Activated naive CD8-positive, alpha-beta T cell treated with anti-CD3 and anti-CD28 coated beads for 36 hours (primary cell): ENCODE results near the gene OR5A2. TPM values are rescaled to one million over a fixed set of nuclear protein-coding genes. Genes with fewer than 3 reads are reported as not detected.
"Not testable (repeated sequence)": the region's sequence is repeated elsewhere in the genome, so short reads cannot be mapped to it uniquely, and the experiment has no call there.

Experiments used
- DNase-seq: peaks from one replicate; pipeline ENCODE4 v3.0.0; 2021
- H3K27ac Mint-ChIP-seq: one replicate; pipeline ENCODE4 v1.8.0; 2022; ENCODE audit warnings: mild to moderate bottlenecking, moderate library complexity, mixed read lengths
- H3K27me3 Mint-ChIP-seq: one replicate; pipeline ENCODE4 v1.8.0; 2022; ENCODE audit warnings: mild to moderate bottlenecking, mixed read lengths
- H3K36me3 Mint-ChIP-seq: one replicate; pipeline ENCODE4 v1.8.0; 2021; ENCODE audit warnings: mild to moderate bottlenecking, mixed read lengths
- H3K4me1 Mint-ChIP-seq: one replicate; pipeline ENCODE4 v1.8.0; 2021; ENCODE audit warnings: mixed read lengths
- H3K4me3 Mint-ChIP-seq: one replicate; pipeline ENCODE4 v1.8.0; 2022; ENCODE audit warnings: mild to moderate bottlenecking, moderate library complexity, mixed read lengths
- H3K9me3 Mint-ChIP-seq: one replicate; pipeline ENCODE4 v1.8.0; 2022; ENCODE audit warnings: mixed read lengths
- total RNA-seq, 2 experiments: library from RNA; stranded (reverse); gene quantifications; one replicate each; pipeline ENCODE4 v1.2.3, GENCODE V29; 2021

The OR5A2 gene
- total RNA-seq, 2 experiments from 2014 or later = not detected

DNA sequence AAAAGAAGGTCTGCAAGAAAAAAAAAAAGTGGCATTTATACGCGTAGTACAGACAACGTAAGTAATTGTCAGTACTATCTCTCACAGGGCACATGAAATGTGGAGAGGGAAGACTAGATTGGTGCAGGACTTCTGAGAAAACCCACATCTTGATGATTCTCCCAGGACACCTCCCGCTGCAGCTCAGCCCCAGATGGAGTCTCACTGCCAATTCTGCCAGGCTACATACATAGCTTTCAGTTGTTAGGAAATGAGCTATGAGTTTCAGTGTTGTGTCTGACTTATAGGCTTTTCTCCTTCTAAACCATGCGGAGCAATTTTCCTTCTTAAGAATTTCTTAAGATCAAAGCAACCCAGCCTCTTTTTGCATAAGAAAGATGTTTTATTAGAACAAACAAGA lies 9.6 kb downstream of the OR5A2 start:
- Mint-ChIP-seq H3K9me3 (peaks cover 1% of the 10 kb centered on the region), H3K4me3 (no peak overlapping the region), H3K36me3 (no peaks in the 10 kb centered on the region), H3K27ac (no peak overlapping the region), H3K27me3 (peaks cover 17% of the 10 kb centered on the region), H3K4me1 (peaks cover 18% of the 10 kb centered on the region)
- no peak for DNase-seq

DNA sequence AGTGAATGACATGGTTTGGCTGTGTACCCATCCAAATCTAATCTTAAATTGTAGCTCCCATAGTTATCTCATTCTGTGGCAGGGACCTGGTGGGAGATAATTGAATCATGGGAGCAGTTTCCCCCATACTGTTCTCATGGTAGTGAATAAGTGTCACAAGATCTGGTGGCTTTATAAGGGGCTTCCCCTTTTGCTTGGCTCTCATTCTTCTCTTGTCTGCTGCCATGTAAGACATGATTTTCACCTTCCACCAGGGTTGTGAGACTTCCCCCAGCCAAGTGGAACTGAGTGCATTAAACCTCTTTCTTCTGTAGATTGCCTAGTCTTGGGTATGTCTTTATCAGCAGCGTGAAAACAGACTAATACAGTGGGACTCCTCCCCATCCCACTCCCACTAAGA lies 11.1 kb downstream of the OR5A2 start:
- Mint-ChIP-seq H3K27ac (no peak overlapping the region), H3K36me3 (no peaks in the 10 kb centered on the region), H3K27me3 (peaks cover 17% of the 10 kb centered on the region), H3K9me3 (peaks cover 10% of the 10 kb centered on the region), H3K4me1 (peaks cover 18% of the 10 kb centered on the region), H3K4me3 (no peak overlapping the region)
- no peak for DNase-seq

DNA sequence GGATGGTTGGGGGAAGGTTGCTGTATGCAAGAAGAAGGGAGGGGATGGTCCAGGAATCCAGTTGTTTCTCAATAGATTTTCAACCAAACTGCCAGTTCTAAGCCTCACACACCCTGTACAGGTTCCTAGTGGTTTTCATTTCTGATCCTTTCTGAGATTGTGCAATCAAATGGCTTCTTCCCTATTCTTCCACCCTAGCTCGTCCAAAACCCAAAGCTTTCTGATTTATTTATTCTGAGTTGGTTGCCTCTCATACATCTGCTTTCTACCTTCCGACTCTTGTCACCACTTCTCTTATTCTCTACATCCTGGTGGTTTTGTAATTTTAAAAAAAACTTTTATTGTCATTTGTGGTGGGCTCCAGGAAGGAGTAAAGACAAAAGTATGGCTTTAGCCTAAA lies 12.6 kb downstream of the OR5A2 start:
- Mint-ChIP-seq H3K27me3 (peaks cover 17% of the 10 kb centered on the region), H3K9me3 (peaks cover 19% of the 10 kb centered on the region), H3K27ac (no peak overlapping the region), H3K4me1 (peaks cover 18% of the 10 kb centered on the region), H3K36me3 (no peaks in the 10 kb centered on the region), H3K4me3 (no peak overlapping the region)
- no peak for DNase-seq

DNA sequence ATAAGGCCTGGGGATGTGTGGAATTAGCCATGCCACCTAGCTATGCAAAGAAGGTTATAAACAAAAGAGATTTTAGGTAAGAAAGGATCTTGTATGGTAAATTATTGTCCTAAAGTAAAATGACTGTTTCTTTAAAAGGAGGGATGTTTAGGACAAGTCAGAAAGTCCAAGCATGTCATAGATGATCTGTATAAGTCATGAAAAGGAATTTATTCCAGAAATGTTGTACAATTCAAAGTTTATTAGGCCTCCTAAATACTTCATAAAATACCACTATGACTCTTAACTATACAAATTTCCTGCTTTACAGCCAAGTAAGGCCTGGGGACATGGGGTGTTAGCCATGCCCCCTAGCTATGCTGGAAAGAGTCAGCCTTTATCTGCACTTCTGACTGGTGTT lies 22.7 kb downstream of the OR5A2 start:
- Mint-ChIP-seq H3K36me3 (no peaks in the 10 kb centered on the region), H3K9me3 (peaks cover 12% of the 10 kb centered on the region)
- no peak for DNase-seq

DNA sequence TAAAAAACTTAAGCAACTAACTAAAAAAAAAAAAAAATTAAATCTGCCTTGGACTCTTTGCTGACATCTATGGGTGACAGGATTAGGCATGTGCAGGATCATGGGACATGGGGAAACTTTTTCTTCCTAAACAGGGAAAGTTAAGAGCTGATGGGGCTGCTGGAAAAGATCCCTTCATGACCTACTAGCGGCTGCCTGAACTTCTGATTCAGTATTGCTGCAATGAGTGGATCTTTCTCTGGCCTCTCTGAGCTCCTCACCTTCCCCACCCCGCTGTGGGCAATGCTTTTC lies 25.0 kb downstream of the OR5A2 start:
- H3K36me3 Mint-ChIP-seq = no peaks in the 10 kb centered on the region
- no peak for DNase-seq
- no peak overlapping the region for H3K4me3 Mint-ChIP-seq
- no peaks in the 10 kb centered on the region for H3K4me1 Mint-ChIP-seq
- H3K27ac Mint-ChIP-seq = no peak overlapping the region
- no peaks in the 10 kb centered on the region for H3K27me3 Mint-ChIP-seq
- H3K9me3 Mint-ChIP-seq = peaks cover 12% of the 10 kb centered on the region

More for the DNA sequence above, 22.7 kb downstream of the OR5A2 start:
- Mint-ChIP-seq H3K27ac (no peak overlapping the region), H3K4me3 (no peak overlapping the region), H3K27me3 (no peaks in the 10 kb centered on the region), H3K4me1 (no peaks in the 10 kb centered on the region)

DNA sequence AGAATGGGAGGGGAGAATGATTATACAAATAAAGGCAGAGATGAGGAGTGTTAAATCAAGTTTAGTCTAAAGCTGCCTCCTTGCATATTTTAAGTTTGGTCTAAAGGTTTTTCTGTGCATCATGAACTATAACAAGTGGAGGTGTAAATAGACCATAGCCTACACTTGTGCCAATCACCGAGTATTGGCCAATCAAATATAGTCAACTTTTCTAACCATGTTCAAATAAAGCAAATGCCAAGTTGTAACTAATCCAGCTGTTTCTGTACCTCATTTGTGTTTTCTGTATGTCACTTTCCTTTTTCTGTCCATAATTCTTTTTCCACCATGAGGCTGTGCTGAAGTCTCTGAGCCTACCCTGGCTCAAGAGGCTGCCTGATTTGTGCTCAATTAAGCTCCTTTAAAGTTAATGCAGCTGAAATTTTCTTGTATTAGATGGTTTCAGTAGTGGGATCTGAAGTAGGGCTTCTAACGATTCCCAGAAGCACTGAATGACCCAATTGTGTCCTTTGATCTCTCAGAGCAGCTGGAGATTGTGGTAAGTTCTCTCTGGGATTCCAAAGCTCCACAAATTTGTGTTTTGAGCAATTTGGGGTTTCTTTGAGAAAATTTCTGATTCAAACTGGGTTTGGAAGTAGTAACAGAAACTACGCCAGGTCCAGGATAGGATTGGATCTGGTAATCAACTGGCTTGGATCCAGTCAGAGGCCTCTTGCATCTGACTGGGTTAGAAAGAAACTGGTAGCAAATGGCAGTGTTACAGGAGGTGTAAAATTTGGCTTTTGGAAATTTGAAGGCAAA lies 25.6 kb downstream of the OR5A2 start:
- H3K4me1 Mint-ChIP-seq = no peaks in the 10 kb centered on the region

DNA sequence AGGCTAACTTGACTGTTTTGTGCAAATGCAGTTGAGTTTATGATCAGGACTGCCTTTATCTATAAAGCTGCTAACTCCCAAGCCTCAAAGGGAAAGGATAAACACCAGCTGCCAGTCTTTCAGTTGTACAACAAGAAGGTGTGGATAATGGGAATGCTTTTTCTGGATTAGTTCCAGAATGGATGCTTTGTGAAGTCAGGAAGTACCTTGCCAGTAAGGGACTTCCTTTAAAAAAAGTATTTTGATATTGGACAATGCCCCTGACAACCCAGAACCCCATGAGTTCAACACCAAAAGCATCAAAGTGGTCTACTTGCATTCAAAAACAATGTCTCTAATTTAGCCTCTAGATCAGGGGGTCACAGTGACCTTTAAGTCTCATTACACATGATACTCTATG lies 32.0 kb downstream of the OR5A2 start:
- Mint-ChIP-seq H3K4me3 (no peak overlapping the region), H3K4me1 (no peaks in the 10 kb centered on the region), H3K27me3 (no peaks in the 10 kb centered on the region), H3K36me3 (no peaks in the 10 kb centered on the region), H3K9me3 (no peaks in the 10 kb centered on the region), H3K27ac (no peak overlapping the region)
- no peak for DNase-seq

More for the DNA sequence above, 25.6 kb downstream of the OR5A2 start:
- Mint-ChIP-seq H3K9me3 (peaks cover 12% of the 10 kb centered on the region), H3K27me3 (no peaks in the 10 kb centered on the region), H3K4me3 (no peak overlapping the region), H3K27ac (no peak overlapping the region), H3K36me3 (no peaks in the 10 kb centered on the region)
- DNase-seq = no peak

DNA sequence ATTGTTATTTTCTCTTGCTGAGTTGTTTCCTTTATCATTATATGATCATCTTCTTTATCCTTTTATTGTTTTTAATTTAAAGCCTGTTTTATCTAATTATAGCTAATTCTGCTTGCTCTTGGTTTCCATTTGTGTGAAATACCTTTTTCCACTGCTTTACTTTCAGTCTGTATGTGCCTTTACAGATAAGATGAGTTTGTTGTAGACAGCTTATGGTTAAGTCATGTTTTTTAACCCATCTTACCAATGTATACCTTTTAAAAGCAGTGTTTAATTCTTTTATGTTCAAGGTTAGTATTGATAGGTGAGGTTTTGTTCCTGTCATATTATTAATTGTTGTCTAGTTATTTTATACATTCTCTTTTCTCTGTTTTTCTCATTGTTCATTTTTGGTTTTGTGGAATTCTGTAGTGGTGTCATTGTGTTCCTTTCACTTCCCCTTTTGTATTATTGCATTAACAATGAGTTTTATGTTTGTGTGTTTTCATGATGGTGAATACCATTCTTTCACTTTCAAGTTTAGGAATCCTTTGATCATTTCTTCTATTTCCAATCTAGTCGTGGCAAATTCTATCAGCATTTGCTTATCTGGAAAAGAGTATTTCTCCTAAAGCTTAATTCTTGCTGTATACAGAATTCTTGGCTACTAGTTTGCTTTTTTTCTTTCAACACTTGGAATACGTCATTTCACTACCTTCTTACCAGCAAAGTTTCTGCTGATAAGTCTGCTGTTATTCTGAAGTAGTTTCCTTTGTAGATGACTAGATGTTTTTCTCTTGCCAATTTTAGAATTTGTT lies 45.8 kb downstream of the OR5A2 start:
- H3K4me3 Mint-ChIP-seq = no peak overlapping the region
- no peak overlapping the region for H3K27ac Mint-ChIP-seq
- no peak for DNase-seq
- H3K9me3 Mint-ChIP-seq = peaks cover 7% of the 10 kb centered on the region
- H3K4me1 Mint-ChIP-seq = no peaks in the 10 kb centered on the region
- no peaks in the 10 kb centered on the region for H3K36me3 Mint-ChIP-seq
- H3K27me3 Mint-ChIP-seq = peaks cover under 1% of the 10 kb centered on the region

DNA sequence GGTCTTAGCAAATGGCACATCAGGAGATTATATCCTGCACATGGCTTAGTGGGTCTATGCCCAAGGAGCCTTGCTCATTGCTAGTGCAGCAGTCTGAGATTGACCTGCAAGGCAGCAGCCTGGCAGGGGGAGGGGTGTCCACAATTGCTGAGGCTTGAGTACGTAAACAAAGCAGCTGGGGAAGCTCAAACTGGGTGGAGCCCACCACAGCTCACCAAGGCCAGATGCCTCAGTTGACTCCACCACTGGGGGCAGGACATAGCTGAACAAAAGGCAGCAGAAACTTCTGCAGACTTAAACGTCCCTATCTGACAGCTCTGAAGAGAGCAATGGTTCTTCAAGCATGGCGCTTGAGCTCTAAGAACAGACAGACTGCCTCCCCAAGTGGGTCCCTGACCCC lies 53.9 kb downstream of the OR5A2 start:
- not testable (repeated sequence) for DNase-seq, H3K4me1 Mint-ChIP-seq, H3K36me3 Mint-ChIP-seq, H3K4me3 Mint-ChIP-seq, H3K27ac Mint-ChIP-seq
- Mint-ChIP-seq H3K27me3 (peaks cover 19% of the 10 kb centered on the region), H3K9me3 (peaks cover 14% of the 10 kb centered on the region)

DNA sequence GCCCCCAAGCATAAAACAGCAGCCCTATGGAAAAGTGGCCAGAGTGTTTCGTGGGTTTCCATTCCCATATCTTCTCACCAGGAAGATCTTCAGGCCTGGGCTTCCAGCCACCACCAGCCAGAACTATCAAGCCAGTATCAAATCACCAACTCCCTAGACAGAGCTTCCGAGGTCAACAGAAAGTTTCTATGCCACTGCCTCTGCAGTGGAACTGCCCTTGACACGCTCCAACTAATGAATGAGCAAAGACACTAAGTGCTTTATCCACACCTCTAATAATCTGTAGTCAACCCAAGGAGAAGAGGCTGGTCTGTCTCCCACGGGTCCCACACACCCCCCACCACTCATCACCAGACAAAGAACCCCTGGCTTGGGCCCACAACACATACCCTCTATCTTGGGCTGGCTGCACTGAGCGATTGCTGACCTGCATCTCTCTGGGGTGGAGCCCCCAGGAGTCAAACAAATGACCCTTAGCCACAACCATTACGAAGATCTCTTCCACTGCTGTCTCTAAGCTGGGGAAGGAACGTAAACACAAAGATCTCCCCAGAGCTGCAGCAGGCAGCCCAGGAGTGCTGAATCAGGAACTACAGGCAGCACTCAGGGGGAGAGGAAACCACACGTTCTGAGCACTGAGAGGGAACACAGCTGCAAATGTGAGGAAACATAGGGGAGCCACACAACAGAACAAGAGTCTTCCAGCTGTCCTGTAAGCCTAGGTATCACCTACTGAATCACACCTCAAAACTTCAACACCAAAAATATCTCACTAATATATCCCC lies 57.8 kb downstream of the OR5A2 start:
- no peak overlapping the region for H3K4me3 Mint-ChIP-seq
- H3K36me3 Mint-ChIP-seq = no peaks in the 10 kb centered on the region
- DNase-seq = no peak
- peaks cover 8% of the 10 kb centered on the region for H3K9me3 Mint-ChIP-seq
- H3K4me1 Mint-ChIP-seq = no peaks in the 10 kb centered on the region
- no peak overlapping the region for H3K27ac Mint-ChIP-seq
- peaks cover 5% of the 10 kb centered on the region for H3K27me3 Mint-ChIP-seq

Other genes with a start within 250 kb of the OR5A2 start
- under 1 TPM; 0.62 to 0.70 TPM for gene MPEG1, start 213.5 kb downstream of the OR5A2 start, total RNA-seq
- gene OR5AN1, start 67.5 kb downstream of the OR5A2 start, total RNA-seq = not detected
- not detected for gene OR5A1, start 10.1 kb upstream of the OR5A2 start, total RNA-seq
- not detected for gene OR4D6, start 30.5 kb upstream of the OR5A2 start, total RNA-seq
- gene OR4D10, start 46.9 kb upstream of the OR5A2 start, total RNA-seq = not detected
- gene OR4D11, start 77.2 kb upstream of the OR5A2 start, total RNA-seq = not detected
- not detected for gene OR4D9, start 85.1 kb upstream of the OR5A2 start, total RNA-seq
- gene OSBP, start 189.4 kb upstream of the OR5A2 start, total RNA-seq = 10 to 100 TPM; 39.4 to 39.6 TPM
- gene PATL1, start 242.6 kb upstream of the OR5A2 start, total RNA-seq = 10 to 100 TPM; 60.8 to 66.9 TPM